ENCODE data around the gene CHERP.

The CHERP gene

GRCh38 chr19:16470541-16470910 is 71.7 kb downstream of the CHERP start:
- no peak for DNase-seq
